MG63 (cell line): ENCODE results near the gene CALHM2. TPM values are rescaled to one million over a fixed set of nuclear protein-coding genes. Genes with fewer than 3 reads are reported as not detected.
"Not testable (repeated sequence)": the region's sequence is repeated elsewhere in the genome, so short reads cannot be mapped to it uniquely, and the experiment has no call there.

Experiments
- DNase-seq: peaks from one replicate; pipeline ENCODE4 v3.0.0-alpha.2; 2020
- H3K27me3 ChIP-seq: fragments of 250-450 bp; sonication (Bioruptor Pico); 2 replicates; pipeline ENCODE4 v1.5.1; 2020; ENCODE audit warnings: mild to moderate bottlenecking, moderate library complexity
- H3K36me3 ChIP-seq: fragments of 250-450 bp; sonication (Bioruptor Pico); 2 replicates; pipeline ENCODE4 v1.5.1; 2020; ENCODE audit warnings: mild to moderate bottlenecking, moderate library complexity
- H3K4me3 ChIP-seq: fragments of 250-450 bp; sonication (Bioruptor Pico); 2 replicates; pipeline ENCODE4 v1.5.1; 2020; ENCODE audit warnings: mild to moderate bottlenecking, moderate library complexity
- H3K9me3 ChIP-seq: fragments of 250-450 bp; sonication (Bioruptor Pico); 2 replicates; pipeline ENCODE4 v1.5.1; 2020; ENCODE audit warnings: mild to moderate bottlenecking, moderate library complexity
- total RNA-seq: library from RNA; depleted of rRNA; stranded (reverse); fragments of >200 nt; shearing (Covaris generic); gene quantifications from 2 replicates; pipeline ENCODE4 v1.2.3, GENCODE V29; 2014; ENCODE audit warnings: low replicate concordance

The CALHM2 gene
- total RNA-seq, 1 experiment from 2014 or later = not detected

- no peaks in the 10 kb centered on the region for H3K27me3 ChIP-seq
- no peak for DNase-seq
- H3K4me3 ChIP-seq = no peak overlapping the region
- H3K36me3 ChIP-seq = peaks cover 93% of the 10 kb centered on the region
- H3K9me3 ChIP-seq = no peaks in the 10 kb centered on the region
These were observed 8.5 kb downstream of the CALHM2 start for GRCh38 chr10:103443475-103444185.

DNA sequence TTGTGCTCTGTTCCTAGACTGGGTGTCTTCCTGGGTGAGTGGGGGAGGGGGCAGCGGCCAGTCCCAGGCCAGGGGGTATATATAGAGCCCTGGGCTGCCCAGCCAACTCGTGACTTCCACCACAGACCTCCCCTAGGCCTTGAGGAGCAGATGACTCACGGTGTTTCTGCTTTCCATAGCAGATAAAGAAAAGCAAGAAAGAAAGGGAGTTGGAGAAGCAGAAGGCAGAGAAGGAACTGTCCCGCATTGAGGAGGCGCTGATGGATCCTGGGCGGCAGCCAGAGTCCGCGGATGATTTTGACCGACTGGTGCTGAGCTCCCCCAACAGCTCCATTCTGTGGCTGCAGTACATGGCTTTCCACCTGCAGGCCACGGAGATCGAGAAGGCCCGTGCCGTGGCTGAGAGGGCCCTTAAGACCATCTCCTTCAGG lies 10.1 kb downstream of the CALHM2 start:
- Histone ChIP-seq H3K27me3 (no peaks in the 10 kb centered on the region), H3K4me3 (no peak overlapping the region), H3K36me3 (peaks cover 96% of the 10 kb centered on the region), H3K9me3 (no peaks in the 10 kb centered on the region)
- no peak for DNase-seq

GRCh38 chr10:103441611-103442010 lies 10.6 kb downstream of the CALHM2 start:
- no peak for DNase-seq
- Histone ChIP-seq H3K36me3 (peaks cover 96% of the 10 kb centered on the region), H3K27me3 (no peaks in the 10 kb centered on the region)

GRCh38 chr10:103441206-103441605 lies 11.0 kb downstream of the CALHM2 start:
- peaks cover 96% of the 10 kb centered on the region for H3K36me3 ChIP-seq
- no peak for DNase-seq
- no peaks in the 10 kb centered on the region for H3K9me3 ChIP-seq
- H3K27me3 ChIP-seq = no peaks in the 10 kb centered on the region
- no peak overlapping the region for H3K4me3 ChIP-seq

More at GRCh38 chr10:103441611-103442010, 10.6 kb downstream of the CALHM2 start:
- Histone ChIP-seq H3K4me3 (no peak overlapping the region), H3K9me3 (no peaks in the 10 kb centered on the region)

DNA sequence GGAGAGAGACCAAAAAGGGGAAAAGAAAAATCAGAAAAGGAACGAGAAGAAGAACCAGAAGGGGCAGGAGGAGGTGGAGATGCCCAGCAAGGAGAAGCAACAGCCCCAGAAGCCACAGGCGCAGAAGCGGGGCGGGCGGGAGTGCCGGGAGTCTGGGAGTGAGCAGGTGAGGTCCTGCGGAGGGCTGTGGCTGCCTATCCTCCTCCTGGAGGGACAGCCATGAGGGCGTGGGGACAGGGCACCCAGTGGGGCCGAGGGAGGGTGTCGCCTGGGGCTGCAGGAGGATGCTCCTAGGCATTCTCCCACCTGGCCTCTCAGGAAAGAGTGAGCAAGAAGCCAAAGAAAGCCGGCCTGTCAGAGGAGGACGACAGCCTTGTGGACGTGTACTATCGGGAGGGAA lies 11.8 kb downstream of the CALHM2 start:
- no peak overlapping the region for H3K4me3 ChIP-seq
- H3K36me3 ChIP-seq = peaks cover 94% of the 10 kb centered on the region
- no peak for DNase-seq
- H3K9me3 ChIP-seq = no peaks in the 10 kb centered on the region
- no peaks in the 10 kb centered on the region for H3K27me3 ChIP-seq

DNA sequence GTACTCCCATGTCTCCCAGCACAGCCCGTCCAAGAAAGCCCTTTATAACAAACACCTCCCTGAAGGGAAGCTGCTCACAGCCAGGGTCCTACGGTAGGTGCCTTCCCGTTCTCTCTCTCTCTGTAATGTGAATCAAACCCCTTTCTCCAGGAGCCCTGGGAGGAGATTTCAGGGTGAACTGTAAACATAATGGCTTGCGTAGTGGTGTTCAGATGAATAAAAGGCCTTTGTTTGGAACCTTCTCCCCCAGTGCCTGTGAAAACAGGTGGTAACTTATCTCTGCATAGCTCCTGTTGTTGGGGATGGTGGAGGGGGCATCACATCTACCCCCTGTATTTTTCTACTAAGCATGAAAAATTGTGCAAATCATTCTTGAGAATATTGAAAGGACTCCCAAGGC lies 12.4 kb downstream of the CALHM2 start:
- no peak for DNase-seq
- H3K9me3 ChIP-seq = no peaks in the 10 kb centered on the region
- no peak overlapping the region for H3K4me3 ChIP-seq
- peaks cover 91% of the 10 kb centered on the region for H3K36me3 ChIP-seq
- no peaks in the 10 kb centered on the region for H3K27me3 ChIP-seq

DNA sequence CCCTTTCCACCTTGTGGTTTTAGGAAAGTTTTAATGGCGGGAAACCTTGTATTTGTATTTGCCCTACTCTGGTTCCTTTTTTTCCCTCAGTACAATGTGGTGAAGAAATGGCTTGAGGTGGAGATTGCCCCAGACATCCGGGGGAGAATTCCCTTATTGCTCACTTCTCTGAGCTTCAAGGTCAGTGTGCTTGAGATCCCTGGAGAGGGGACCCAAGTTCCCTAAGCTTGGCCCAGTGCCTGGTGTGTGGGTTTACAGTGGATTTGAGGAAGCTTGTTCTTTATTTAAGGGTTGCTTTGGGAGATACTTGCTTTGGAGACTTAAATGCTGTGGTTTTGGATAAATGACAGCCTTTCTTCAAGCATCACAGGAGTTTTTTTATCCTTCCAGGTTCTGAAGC lies 18.3 kb downstream of the CALHM2 start:
- Histone ChIP-seq H3K4me3 (no peak overlapping the region), H3K9me3 (no peaks in the 10 kb centered on the region), H3K36me3 (peaks cover 86% of the 10 kb centered on the region), H3K27me3 (no peaks in the 10 kb centered on the region)
- DNase-seq = no peak

- Histone ChIP-seq H3K27me3 (no peaks in the 10 kb centered on the region), H3K4me3 (no peak overlapping the region), H3K9me3 (no peaks in the 10 kb centered on the region), H3K36me3 (peaks cover 85% of the 10 kb centered on the region)
- DNase-seq = no peak
These were observed 20.3 kb downstream of the CALHM2 start for GRCh38 chr10:103431902-103432301.

DNA sequence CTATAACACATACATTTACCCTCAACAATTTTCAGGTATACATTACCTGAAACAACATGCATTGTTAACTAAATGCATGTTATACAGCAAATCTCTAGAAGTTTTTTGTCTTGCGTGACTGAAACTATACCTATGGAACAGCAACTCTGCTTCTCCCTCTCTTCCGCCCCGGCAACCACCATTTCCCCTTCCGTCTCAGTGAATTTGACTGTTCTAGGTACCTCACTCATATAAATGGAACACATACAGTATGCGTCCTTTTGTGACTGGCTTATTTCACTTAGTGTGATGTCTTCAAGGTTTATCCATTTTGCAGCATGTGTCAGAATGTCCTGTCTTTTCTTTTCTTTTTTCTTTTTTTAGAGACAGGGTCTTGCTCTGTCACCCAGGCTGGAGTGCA lies 22.5 kb downstream of the CALHM2 start:
- peaks cover 83% of the 10 kb centered on the region for H3K36me3 ChIP-seq
- H3K27me3 ChIP-seq = no peaks in the 10 kb centered on the region
- H3K9me3 ChIP-seq = no peaks in the 10 kb centered on the region
- no peak overlapping the region for H3K4me3 ChIP-seq
- DNase-seq = no peak

DNA sequence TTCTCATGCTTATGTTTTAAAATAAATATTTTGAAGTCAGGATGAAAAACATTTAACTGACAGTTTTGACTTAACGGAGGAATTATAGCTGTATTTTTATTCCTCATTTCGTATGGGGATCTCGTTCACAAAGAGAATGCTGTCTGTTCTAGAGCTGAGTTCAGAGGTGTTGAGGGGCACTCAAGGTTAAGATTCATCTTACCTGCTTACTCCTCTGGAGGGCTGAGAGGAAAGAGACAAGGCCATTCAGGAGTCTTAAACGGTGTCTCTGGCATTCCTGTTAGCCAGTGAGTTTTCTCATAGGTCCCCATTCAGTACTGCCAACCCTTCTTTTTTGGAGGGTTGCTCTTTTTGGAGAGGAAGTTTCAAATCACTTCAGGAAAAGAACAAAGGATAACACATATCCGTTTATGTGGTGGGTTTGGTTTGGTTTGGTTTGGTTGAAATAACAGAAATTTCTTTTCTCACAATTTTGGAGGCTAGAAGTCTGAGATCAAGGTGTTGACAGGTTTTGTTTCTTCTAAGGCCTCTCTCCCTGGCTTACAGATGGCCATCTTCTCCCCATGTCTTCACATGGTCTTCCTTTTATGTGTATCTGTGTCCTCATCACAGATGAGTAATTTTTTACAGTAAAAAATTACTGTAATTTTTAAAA lies 23.1 kb downstream of the CALHM2 start:
- Histone ChIP-seq H3K36me3 (peaks cover 83% of the 10 kb centered on the region), H3K4me3 (no peak overlapping the region), H3K9me3 (no peaks in the 10 kb centered on the region), H3K27me3 (no peaks in the 10 kb centered on the region)
- DNase-seq = no peak

DNA sequence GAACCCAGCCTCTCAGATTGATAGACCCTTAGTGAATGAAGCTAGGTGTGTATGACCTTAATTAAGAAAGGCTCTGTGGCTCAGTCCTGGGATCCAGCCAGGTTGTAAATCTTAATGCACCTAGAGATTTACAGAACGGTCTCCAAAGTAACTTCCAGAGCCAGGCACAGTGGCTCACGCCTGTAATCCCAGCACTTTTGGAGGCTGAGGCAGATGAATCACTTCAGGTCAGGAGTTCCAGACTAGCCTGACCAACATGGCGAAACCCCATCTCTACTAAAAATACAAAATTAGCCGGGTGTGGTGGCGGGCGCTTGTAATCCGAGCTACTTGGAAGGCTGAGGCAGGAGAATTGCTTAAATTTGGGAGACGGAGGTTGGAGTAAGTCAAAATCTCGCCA lies 24.3 kb downstream of the CALHM2 start:
- Histone ChIP-seq H3K9me3 (no peaks in the 10 kb centered on the region), H3K27me3 (no peaks in the 10 kb centered on the region), H3K4me3 (no peak overlapping the region), H3K36me3 (peaks cover 83% of the 10 kb centered on the region)
- DNase-seq = no peak

DNA sequence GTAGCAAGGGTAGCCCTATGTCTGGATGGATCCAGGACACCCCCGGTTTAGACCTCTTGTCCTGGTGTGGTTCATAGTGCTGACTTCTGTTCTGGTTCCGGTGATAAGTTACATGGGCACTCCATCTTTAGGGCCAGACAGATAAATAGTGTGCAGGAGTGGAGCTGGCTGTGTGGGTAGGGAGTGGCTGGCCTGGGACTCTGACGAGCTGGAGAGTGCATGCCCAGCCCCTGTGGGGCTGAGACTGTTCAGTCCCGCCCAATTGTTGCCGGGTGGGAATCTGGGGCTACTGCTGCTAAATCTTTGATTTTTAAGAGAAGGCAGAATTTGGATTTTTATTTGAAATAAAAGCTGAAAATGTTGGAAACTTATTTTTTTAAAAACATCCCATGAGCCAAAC lies 28.4 kb downstream of the CALHM2 start:
- Histone ChIP-seq H3K27me3 (no peaks in the 10 kb centered on the region), H3K36me3 (peaks cover 78% of the 10 kb centered on the region), H3K9me3 (no peaks in the 10 kb centered on the region), H3K4me3 (no peak overlapping the region)
- no peak for DNase-seq

DNA sequence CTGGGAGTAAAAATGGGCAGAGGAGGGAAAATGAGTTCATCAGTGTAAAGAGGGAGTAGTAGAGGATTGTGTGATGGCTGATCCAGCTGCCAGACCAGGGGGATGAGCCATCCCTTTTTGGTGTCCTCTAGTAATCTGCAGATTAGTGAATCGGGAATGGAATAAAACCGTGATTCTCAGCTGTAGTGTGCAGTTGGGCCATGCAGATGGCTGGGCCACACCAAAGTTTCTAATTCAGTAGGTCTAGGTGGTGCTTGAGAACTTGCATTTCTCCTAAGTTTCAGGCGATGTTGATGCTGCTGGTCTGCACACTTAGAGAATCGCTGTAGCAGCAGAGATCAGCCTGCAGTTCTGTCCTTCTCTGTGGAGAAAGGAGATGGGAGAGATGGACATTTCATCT lies 33.1 kb downstream of the CALHM2 start:
- Histone ChIP-seq H3K36me3 (peaks cover 80% of the 10 kb centered on the region), H3K9me3 (no peaks in the 10 kb centered on the region), H3K4me3 (no peak overlapping the region), H3K27me3 (no peaks in the 10 kb centered on the region)
- no peak for DNase-seq

DNA sequence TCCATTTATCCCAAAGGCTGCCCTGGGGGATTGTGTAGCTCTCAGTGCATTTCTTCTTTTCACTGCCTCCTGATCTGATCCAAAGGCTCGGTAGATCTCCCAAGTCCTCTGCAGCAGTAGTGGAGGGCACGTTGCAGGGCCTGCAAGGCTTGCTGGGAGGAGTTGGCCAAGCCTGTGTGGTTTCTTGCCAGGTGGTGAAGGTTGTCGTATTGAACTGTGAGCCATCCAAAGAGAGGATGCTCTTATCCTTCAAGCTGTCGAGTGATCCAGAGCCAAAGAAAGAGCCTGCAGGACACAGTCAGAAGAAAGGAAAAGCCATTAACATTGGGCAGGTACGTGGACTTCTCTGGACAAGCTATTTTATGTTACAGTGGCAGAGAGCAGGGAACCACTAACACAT lies 34.6 kb downstream of the CALHM2 start:
- H3K4me3 ChIP-seq = no peak overlapping the region
- no peaks in the 10 kb centered on the region for H3K27me3 ChIP-seq
- H3K36me3 ChIP-seq = peaks cover 80% of the 10 kb centered on the region
- no peaks in the 10 kb centered on the region for H3K9me3 ChIP-seq
- DNase-seq = no peak

- H3K9me3 ChIP-seq, DNase-seq: not testable (repeated sequence)
- peaks cover 80% of the 10 kb centered on the region for H3K36me3 ChIP-seq
These were observed 35.1 kb downstream of the CALHM2 start for GRCh38 chr10:103417148-103417469.

DNA sequence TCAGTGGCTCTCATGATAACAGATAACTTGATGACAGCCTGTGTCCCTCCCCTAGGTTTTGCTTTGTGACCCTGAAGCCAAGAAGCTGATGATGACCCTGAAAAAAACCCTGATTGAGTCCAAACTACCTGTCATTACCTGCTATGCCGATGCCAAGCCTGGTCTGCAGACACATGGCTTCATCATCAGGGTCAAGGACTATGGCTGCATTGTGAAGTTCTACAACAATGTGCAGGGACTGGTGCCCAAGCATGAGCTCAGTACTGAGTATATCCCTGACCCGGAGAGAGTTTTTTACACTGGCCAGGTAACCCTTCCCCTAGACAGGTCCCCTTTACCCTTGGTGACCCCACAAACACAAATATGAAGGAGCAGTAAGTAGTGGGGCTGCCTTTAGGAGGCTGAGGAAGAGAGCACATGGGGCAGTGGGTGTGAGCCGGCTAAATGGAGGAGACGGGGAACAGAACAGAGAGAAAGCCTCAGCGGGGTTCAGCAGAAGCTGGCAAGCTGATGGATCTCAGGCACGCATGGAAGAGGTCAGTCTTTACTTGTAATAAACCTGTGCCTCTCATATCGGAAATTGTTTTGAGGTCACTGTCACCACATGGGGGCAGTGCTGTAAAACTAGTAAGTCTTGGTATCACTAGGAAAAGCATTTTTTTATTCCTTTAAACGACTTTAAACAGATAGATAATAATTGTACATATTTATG lies 35.6 kb downstream of the CALHM2 start:
- Histone ChIP-seq H3K27me3 (no peaks in the 10 kb centered on the region), H3K4me3 (no peak overlapping the region), H3K9me3 (no peaks in the 10 kb centered on the region), H3K36me3 (peaks cover 84% of the 10 kb centered on the region)
- peak; percentile 11 for DNase-seq

More at GRCh38 chr10:103417148-103417469, 35.1 kb downstream of the CALHM2 start:
- not testable (repeated sequence) for H3K4me3 ChIP-seq, H3K27me3 ChIP-seq

DNA sequence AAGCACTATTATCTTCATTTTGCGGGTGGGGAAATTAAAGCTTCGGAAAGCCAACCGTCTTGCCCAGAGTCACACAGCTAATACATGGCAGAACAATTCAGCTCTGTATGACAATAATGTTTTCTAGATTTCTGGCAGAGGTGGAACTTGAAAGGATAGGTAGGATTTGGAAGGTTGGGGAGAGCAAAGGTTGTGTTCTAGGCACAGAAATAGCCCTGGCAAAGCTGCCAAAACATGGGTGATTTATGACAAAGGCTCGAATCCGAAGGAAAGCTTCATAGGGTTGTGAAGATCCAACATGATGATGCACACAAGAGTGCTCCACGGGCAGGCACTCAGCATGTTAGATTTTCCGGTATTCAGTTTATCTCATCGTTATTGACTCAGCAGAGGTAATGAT lies 36.6 kb downstream of the CALHM2 start:
- no peak for DNase-seq
- no peaks in the 10 kb centered on the region for H3K9me3 ChIP-seq
- peaks cover 87% of the 10 kb centered on the region for H3K36me3 ChIP-seq
- no peaks in the 10 kb centered on the region for H3K27me3 ChIP-seq
- H3K4me3 ChIP-seq = no peak overlapping the region

DNA sequence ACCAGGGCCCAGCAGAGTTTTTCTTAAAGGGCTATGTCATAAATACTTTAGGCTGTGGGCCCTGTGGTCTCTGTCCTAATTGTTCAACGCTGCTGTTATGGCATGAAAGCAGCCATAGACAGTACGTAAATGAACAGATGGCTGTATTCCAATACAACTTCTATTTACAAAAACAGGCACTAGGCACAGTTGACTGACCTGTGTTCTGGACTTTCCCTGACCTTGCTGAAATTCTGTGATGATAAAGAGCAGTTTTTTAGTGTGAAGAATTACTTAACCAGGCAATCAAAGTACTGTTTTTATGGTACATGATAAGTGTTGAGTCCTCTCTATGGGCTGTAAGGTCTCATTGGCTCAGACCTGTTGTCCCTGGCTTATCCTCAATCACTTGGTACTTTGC lies 38.6 kb downstream of the CALHM2 start:
- H3K27me3 ChIP-seq = no peaks in the 10 kb centered on the region
- no peak for DNase-seq
- no peaks in the 10 kb centered on the region for H3K9me3 ChIP-seq
- H3K36me3 ChIP-seq = peaks cover 90% of the 10 kb centered on the region
- no peak overlapping the region for H3K4me3 ChIP-seq
